GM12878 (cell line): ENCODE data around the gene PRSS2. TPM values are rescaled to one million over a fixed set of nuclear protein-coding genes. Genes with fewer than 3 reads are reported as not detected.

ENCODE experiments used
- BACH1 ChIP-seq: fragments of 450-650 bp; IDR thresholded peaks from 2 replicates; pipeline ENCODE4 v1.6.1; 2017; ENCODE audit warnings: mild to moderate bottlenecking, borderline replicate concordance
- CHD4 ChIP-seq: fragments of 200-600 bp; sonication (generic); IDR thresholded peaks from 2 replicates; pipeline ENCODE4 v1.6.1; 2016; ENCODE audit warnings: mild to moderate bottlenecking
- ESRRA ChIP-seq: IDR thresholded peaks from 2 replicates; pipeline ENCODE4 v1.6.1; 2012; ENCODE audit warnings: mild to moderate bottlenecking, low read length, improper control_type of control experiment
- EZH2 ChIP-seq: IDR thresholded peaks from 2 replicates; pipeline ENCODE4 v1.6.1; 2012; ENCODE audit warnings: low read depth, mild to moderate bottlenecking, control low read depth, inconsistent platforms, low read length, borderline replicate concordance; ENCODE audit not compliant: control insufficient read depth
- GATAD2B ChIP-seq: fragments of 450-650 bp; conservative IDR thresholded peaks from 2 replicates; pipeline ENCODE4 v1.6.1; 2017; ENCODE audit warnings: low read depth, mild to moderate bottlenecking, moderate library complexity
- HDAC6 ChIP-seq: fragments of 200-600 bp; sonication (generic); IDR thresholded peaks from one replicate; pipeline ENCODE4 v1.8.0; 2017; ENCODE audit warnings: antibody characterized with exemption; ENCODE audit not compliant: unreplicated experiment
- JUND ChIP-seq: IDR thresholded peaks from 2 replicates; pipeline ENCODE4 v1.6.1; 2012; ENCODE audit warnings: low read depth, mild to moderate bottlenecking, low read length, improper control_type of control experiment, moderate library complexity
- NR2C1 ChIP-seq: fragments of 450-650 bp; IDR thresholded peaks from 2 replicates; pipeline ENCODE4 v1.6.1; 2017; ENCODE audit warnings: antibody characterized with exemption, mild to moderate bottlenecking, moderate library complexity
- POLR2A ChIP-seq: IDR thresholded peaks from 2 replicates; pipeline ENCODE4 v1.6.1; 2011; ENCODE audit warnings: low read depth, mild to moderate bottlenecking, low read length
- POLR2AphosphoS2 ChIP-seq: IDR thresholded peaks from 2 replicates; pipeline ENCODE4 v1.6.1; 2011; ENCODE audit warnings: low read depth, mild to moderate bottlenecking, low read length, improper control_type of control experiment, moderate library complexity
- POU2F2 ChIP-seq: IDR thresholded peaks from 3 replicates; pipeline ENCODE4 v1.6.1; 2011; ENCODE audit warnings: low read depth, mild to moderate bottlenecking, low read length, borderline replicate concordance
- RFX5 ChIP-seq: IDR thresholded peaks from 2 replicates; pipeline ENCODE4 v1.6.1; 2011; ENCODE audit warnings: low read depth, low read length, improper control_type of control experiment
- SIN3A ChIP-seq: IDR thresholded peaks from 2 replicates; pipeline ENCODE4 v1.6.1; 2012; ENCODE audit warnings: low read depth, low read length, improper control_type of control experiment
- SMAD1 ChIP-seq: fragments of 450-650 bp; IDR thresholded peaks from 2 replicates; pipeline ENCODE4 v1.6.1; 2018; ENCODE audit warnings: mild to moderate bottlenecking, low read depth; ENCODE audit not compliant: partially characterized antibody
- STAT1 ChIP-seq: fragments of 450-650 bp; conservative IDR thresholded peaks from 2 replicates; pipeline ENCODE4 v1.6.1; 2014; ENCODE audit warnings: antibody characterized with exemption, mild to moderate bottlenecking
- STAT3 ChIP-seq: IDR thresholded peaks from 2 replicates; pipeline ENCODE4 v1.6.1; 2011; ENCODE audit warnings: low read depth, low read length, improper control_type of control experiment
- YBX1 ChIP-seq: fragments of 450-650 bp; IDR thresholded peaks from 2 replicates; pipeline ENCODE4 v1.6.1; 2016; ENCODE audit warnings: antibody characterized with exemption
- ZNF207 ChIP-seq: fragments of 450-650 bp; IDR thresholded peaks from 2 replicates; pipeline ENCODE4 v1.6.1; 2014; ENCODE audit warnings: antibody characterized with exemption, mild to moderate bottlenecking, borderline replicate concordance
- ZNF274 ChIP-seq: IDR thresholded peaks from one replicate; pipeline ENCODE4 v1.8.0; 2011; ENCODE audit not compliant: insufficient read length, insufficient read depth
- polyA plus RNA-seq, 11 experiments: library from polyadenylated mRNA; depleted of rRNA in 4 of 11; unstranded in 6 of 11; stranded (reverse) in 5 of 11; fragments of >200 nt; fragmentation: Nextera tagmentation in 4 of 11; fragmentation: Illumina TruSeq in 1 of 11; extraction: Ambion mirVana in 4 of 11; extraction: Trizol in 1 of 11; gene quantifications; 1 replicate in 1 of 11; 2 replicates in 10 of 11; pipeline versions ENCODE4 v1.2.1 to v1.2.3, GENCODE V29; 2011 to 2016; ENCODE audit warnings: inconsistent platforms in 2 of 11, missing spikeins in 2 of 11, low read depth in 1 of 11
- total RNA-seq, 4 experiments: library from RNA; depleted of rRNA in 3 of 4; stranded (reverse); fragments of >200 nt in 3 of 4; fragmentation: Illumina TruSeq in 1 of 4; extraction: Trizol in 1 of 4; gene quantifications; 2 replicates each; pipeline versions ENCODE4 v1.2.1 to v1.2.3, GENCODE V29; 2013 to 2021
- TF ChIP-seq, protein P1 (sequence below): fragments of 450-650 bp; IDR thresholded peaks from 2 replicates; pipeline ENCODE4 v1.6.1; 2017; ENCODE audit warnings: mild to moderate bottlenecking
- TF ChIP-seq, protein P2 (sequence below): IDR thresholded peaks from 2 replicates; pipeline ENCODE4 v1.6.1; 2011; ENCODE audit warnings: low read depth, mild to moderate bottlenecking, low read length, moderate library complexity, borderline replicate concordance; ENCODE audit errors: extremely low read depth
- TF ChIP-seq, protein P3 (sequence below): fragments of 450-650 bp; IDR thresholded peaks from 2 replicates; pipeline ENCODE4 v1.6.1; 2016; ENCODE audit warnings: mild to moderate bottlenecking
- TF ChIP-seq, protein P4 (sequence below): IDR thresholded peaks from 2 replicates; pipeline ENCODE4 v1.6.1; 2012; ENCODE audit warnings: low read depth, low read length, improper control_type of control experiment
- TF ChIP-seq, protein P5 (sequence below): fragments of 450-650 bp; formaldehyde crosslinking; IDR thresholded peaks from 2 replicates; pipeline ENCODE4 v1.5.0; 2022; ENCODE audit warnings: mild to moderate bottlenecking, missing genetic modification characterization

Gene PRSS2
- total and polyA plus RNA-seq, 10 of the 15 experiments (the other 5 are each of a cell fraction or from before 2014, with no cell fraction given) = 0.21 to 28.8 (median 0.41) TPM; not detected in 7

DNA sequence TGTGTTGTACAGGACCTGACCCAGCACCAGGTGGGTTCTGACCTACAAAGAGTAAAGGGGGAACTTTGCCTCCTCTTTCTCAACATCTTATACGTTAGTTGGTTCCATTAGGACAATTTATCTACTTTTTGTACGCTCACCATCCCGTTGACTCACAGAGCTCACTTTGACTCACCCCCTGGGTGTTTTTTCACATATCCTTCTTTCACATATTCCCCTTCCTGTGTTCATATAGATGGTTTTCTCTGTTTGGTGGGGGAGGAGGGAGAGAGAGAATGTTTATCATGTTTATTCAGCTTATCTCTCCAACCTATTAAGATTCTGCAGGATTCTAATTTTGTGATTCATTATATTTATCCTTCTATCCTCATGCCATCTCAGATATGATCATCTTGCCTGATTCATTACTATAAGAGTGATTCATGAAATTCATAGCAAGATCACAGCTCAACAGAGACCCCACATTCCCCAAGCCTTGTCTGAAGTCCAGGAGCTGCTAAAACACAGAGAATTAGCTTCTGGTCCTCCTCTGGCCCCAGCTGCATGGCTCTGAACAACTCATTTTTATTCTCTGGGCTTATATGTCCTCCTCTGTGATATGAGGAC, 37.2 kb downstream of the PRSS2 start (continued):
- TF ChIP-seq ZNF207 = no peak
- TF ChIP-seq CHD4 = no peak
- no peak for TF ChIP-seq STAT3
- TF ChIP-seq YBX1 = no peak
- TF ChIP-seq, protein P1, sequence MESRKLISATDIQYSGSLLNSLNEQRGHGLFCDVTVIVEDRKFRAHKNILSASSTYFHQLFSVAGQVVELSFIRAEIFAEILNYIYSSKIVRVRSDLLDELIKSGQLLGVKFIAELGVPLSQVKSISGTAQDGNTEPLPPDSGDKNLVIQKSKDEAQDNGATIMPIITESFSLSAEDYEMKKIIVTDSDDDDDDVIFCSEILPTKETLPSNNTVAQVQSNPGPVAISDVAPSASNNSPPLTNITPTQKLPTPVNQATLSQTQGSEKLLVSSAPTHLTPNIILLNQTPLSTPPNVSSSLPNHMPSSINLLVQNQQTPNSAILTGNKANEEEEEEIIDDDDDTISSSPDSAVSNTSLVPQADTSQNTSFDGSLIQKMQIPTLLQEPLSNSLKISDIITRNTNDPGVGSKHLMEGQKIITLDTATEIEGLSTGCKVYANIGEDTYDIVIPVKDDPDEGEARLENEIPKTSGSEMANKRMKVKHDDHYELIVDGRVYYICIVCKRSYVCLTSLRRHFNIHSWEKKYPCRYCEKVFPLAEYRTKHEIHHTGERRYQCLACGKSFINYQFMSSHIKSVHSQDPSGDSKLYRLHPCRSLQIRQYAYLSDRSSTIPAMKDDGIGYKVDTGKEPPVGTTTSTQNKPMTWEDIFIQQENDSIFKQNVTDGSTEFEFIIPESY = no peak
- TF ChIP-seq HDAC6 = no peak
- TF ChIP-seq, protein P2, sequence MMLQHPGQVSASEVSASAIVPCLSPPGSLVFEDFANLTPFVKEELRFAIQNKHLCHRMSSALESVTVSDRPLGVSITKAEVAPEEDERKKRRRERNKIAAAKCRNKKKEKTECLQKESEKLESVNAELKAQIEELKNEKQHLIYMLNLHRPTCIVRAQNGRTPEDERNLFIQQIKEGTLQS = no peak
- no peak for TF ChIP-seq ZNF274
- TF ChIP-seq EZH2 = no peak
- TF ChIP-seq POLR2A = no peak
- no peak for TF ChIP-seq ESRRA
- no peak for TF ChIP-seq JUND
- TF ChIP-seq POLR2AphosphoS2 = 0 out of 2 replicates have a peak, but pooled peaks have one; percentile 8
- no peak for TF ChIP-seq NR2C1
- TF ChIP-seq BACH1 = no peak
- TF ChIP-seq, protein P3, sequence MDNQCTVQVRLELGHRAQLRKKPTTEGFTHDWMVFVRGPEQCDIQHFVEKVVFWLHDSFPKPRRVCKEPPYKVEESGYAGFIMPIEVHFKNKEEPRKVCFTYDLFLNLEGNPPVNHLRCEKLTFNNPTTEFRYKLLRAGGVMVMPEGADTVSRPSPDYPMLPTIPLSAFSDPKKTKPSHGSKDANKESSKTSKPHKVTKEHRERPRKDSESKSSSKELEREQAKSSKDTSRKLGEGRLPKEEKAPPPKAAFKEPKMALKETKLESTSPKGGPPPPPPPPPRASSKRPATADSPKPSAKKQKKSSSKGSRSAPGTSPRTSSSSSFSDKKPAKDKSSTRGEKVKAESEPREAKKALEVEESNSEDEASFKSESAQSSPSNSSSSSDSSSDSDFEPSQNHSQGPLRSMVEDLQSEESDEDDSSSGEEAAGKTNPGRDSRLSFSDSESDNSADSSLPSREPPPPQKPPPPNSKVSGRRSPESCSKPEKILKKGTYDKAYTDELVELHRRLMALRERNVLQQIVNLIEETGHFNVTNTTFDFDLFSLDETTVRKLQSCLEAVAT = no peak
- TF ChIP-seq, protein P4, sequence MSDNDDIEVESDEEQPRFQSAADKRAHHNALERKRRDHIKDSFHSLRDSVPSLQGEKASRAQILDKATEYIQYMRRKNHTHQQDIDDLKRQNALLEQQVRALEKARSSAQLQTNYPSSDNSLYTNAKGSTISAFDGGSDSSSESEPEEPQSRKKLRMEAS = no peak
- TF ChIP-seq, protein P5, sequence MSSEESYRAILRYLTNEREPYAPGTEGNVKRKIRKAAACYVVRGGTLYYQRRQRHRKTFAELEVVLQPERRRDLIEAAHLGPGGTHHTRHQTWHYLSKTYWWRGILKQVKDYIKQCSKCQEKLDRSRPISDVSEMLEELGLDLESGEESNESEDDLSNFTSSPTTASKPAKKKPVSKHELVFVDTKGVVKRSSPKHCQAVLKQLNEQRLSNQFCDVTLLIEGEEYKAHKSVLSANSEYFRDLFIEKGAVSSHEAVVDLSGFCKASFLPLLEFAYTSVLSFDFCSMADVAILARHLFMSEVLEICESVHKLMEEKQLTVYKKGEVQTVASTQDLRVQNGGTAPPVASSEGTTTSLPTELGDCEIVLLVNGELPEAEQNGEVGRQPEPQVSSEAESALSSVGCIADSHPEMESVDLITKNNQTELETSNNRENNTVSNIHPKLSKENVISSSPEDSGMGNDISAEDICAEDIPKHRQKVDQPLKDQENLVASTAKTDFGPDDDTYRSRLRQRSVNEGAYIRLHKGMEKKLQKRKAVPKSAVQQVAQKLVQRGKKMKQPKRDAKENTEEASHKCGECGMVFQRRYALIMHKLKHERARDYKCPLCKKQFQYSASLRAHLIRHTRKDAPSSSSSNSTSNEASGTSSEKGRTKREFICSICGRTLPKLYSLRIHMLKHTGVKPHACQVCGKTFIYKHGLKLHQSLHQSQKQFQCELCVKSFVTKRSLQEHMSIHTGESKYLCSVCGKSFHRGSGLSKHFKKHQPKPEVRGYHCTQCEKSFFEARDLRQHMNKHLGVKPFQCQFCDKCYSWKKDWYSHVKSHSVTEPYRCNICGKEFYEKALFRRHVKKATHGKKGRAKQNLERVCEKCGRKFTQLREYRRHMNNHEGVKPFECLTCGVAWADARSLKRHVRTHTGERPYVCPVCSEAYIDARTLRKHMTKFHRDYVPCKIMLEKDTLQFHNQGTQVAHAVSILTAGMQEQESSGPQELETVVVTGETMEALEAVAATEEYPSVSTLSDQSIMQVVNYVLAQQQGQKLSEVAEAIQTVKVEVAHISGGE (CRISPR knock-in tag) = no peak
- TF ChIP-seq SIN3A = no peak
- TF ChIP-seq STAT1 = no peak
- TF ChIP-seq SMAD1 = no peak
- TF ChIP-seq POU2F2 = no peak
- no peak for TF ChIP-seq RFX5
- TF ChIP-seq GATAD2B = no peak
